ENCODE data around the gene SLC39A10.

- TF ChIP-seq CTCF (IDR thresholded peaks at IDR 0.05), result no peak
- TF ChIP-seq CREB1 (CRISPR knock-in tag; IDR thresholded peaks at IDR 0.05), result no peak
- no peak for TF ChIP-seq HMGXB4 (CRISPR knock-in tag; IDR thresholded peaks at IDR 0.05)
These were observed 18.3 kb upstream of the SLC39A10 start for GRCh38 chr2:195638750-195639149.
